ENCODE measurements around the gene PLET1.

DNA sequence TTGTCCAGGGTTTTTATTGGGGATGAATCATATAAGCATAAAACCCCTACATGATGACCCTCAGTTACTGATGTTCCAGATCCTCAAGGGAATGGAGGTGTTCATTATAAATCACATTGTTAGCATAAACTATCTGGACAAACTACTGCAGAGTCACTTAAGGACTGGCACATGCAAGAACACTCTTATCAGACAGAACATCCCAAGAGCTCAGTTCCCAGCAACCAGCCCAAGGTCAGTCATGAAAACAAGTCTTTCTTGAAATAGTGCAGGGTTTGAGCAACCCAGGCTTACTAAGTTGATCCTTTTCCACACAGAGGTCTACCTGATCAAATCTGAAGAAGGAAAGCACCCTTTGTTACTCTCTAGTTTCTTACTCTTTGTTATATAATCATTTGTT is 48.0 kb downstream of the PLET1 start:
- TF ChIP-seq, protein P1, sequence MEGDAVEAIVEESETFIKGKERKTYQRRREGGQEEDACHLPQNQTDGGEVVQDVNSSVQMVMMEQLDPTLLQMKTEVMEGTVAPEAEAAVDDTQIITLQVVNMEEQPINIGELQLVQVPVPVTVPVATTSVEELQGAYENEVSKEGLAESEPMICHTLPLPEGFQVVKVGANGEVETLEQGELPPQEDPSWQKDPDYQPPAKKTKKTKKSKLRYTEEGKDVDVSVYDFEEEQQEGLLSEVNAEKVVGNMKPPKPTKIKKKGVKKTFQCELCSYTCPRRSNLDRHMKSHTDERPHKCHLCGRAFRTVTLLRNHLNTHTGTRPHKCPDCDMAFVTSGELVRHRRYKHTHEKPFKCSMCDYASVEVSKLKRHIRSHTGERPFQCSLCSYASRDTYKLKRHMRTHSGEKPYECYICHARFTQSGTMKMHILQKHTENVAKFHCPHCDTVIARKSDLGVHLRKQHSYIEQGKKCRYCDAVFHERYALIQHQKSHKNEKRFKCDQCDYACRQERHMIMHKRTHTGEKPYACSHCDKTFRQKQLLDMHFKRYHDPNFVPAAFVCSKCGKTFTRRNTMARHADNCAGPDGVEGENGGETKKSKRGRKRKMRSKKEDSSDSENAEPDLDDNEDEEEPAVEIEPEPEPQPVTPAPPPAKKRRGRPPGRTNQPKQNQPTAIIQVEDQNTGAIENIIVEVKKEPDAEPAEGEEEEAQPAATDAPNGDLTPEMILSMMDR (IDR thresholded peaks at IDR 0.05): no peak
- TF ChIP-seq EP300 (IDR thresholded peaks at IDR 0.05): no peak

All from suprapubic skin (tissue), 3 donors.